GM23248 (cell line): ENCODE results near the gene EML4.

Source experiments
- EZH2 ChIP-seq: fragments of 200-600 bp; sonication (generic); IDR thresholded peaks from 2 replicates; pipeline ENCODE4 v1.6.1; 2018; ENCODE audit warnings: antibody characterized with exemption, mild to moderate bottlenecking; ENCODE audit not compliant: insufficient read depth, poor library complexity, severe bottlenecking
- EZH2phosphoT487 ChIP-seq: fragments of 200-600 bp; sonication (generic); IDR thresholded peaks from 2 replicates; pipeline ENCODE4 v1.6.1; 2018; ENCODE audit warnings: antibody characterized with exemption, moderate library complexity, mild to moderate bottlenecking, low read depth; ENCODE audit not compliant: insufficient read depth

DNA sequence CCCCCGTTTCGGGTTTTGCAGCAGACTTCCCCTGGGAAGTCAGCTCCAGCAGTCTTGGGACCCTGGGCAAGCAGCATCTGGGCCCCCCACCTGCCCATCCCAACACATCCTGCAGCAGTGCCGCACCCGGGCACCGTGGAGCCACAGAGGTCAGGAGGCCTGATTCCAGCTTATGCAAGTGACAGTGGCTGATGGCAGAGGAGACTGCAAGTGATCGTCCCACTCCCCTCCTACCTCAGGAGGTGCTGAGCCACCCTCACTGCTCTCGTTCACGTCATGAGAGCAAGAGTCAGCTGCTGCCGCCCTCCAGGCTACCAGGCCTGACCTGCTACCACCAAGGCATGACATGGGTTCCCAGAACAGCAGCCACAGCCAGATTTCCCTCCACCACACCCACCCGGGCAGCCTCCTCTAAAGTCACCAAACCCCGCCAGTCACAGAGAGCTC is 173.7 kb downstream of the EML4 start:
- TF ChIP-seq EZH2 = no peak
- no peak for TF ChIP-seq EZH2phosphoT487
